BE2C (cell line): Measurements from ENCODE around the gene WIPF1.
"Not testable (repeated sequence)": the region's sequence is repeated elsewhere in the genome, so short reads cannot be mapped to it uniquely, and the experiment has no call there.

ENCODE experiments used
- DNase-seq: peaks from one replicate; pipeline ENCODE4 v3.0.0-alpha.2; 2020
- H3K27me3 ChIP-seq: fragments of 250-450 bp; sonication (Bioruptor Pico); 2 replicates; pipeline ENCODE4 v1.5.1; 2020; ENCODE audit warnings: mild to moderate bottlenecking
- H3K36me3 ChIP-seq: fragments of 250-450 bp; sonication (Bioruptor Pico); 2 replicates; pipeline ENCODE4 v1.5.1; 2020; ENCODE audit warnings: mild to moderate bottlenecking
- H3K4me1 ChIP-seq: fragments of 250-450 bp; sonication (Bioruptor Pico); 2 replicates; pipeline ENCODE4 v1.5.1; 2020
- H3K4me3 ChIP-seq: 2 replicates; pipeline ENCODE4 v1.5.1; 2011; ENCODE audit warnings: low read depth, low read length
- H3K9me3 ChIP-seq: fragments of 250-450 bp; sonication (Bioruptor Pico); 2 replicates; pipeline ENCODE4 v1.5.1; 2020
- TF ChIP-seq, protein P1 (sequence below): IDR thresholded peaks from 2 replicates; pipeline ENCODE4 v1.5.1; 2012; ENCODE audit warnings: mild to moderate bottlenecking, low read depth, low read length

Gene WIPF1

DNA sequence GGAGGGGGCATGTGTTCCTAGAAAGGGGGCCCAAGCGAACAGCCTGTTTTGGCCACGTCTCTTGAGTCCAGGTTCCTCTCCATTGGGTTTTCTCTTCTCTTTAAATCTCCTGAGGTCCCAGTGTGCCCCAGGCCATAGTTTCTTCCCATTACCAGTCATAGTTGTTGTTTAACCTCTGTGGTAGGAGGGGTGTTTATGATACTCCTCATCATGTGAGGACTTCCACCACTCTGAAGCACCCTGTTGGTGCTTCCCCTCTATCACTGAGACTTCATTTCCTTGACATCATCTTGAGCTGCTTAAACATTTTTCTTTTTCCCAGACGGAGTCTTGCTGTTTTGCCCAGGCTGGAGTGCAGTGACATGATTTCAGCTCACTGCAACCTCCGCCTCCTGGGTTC, 45.9 kb downstream of the WIPF1 start:
- no peak overlapping the region for H3K4me3 ChIP-seq
- H3K36me3 ChIP-seq: no peaks in the 10 kb centered on the region
- no peaks in the 10 kb centered on the region for H3K4me1 ChIP-seq
- no peaks in the 10 kb centered on the region for H3K9me3 ChIP-seq
- TF ChIP-seq, protein P1, sequence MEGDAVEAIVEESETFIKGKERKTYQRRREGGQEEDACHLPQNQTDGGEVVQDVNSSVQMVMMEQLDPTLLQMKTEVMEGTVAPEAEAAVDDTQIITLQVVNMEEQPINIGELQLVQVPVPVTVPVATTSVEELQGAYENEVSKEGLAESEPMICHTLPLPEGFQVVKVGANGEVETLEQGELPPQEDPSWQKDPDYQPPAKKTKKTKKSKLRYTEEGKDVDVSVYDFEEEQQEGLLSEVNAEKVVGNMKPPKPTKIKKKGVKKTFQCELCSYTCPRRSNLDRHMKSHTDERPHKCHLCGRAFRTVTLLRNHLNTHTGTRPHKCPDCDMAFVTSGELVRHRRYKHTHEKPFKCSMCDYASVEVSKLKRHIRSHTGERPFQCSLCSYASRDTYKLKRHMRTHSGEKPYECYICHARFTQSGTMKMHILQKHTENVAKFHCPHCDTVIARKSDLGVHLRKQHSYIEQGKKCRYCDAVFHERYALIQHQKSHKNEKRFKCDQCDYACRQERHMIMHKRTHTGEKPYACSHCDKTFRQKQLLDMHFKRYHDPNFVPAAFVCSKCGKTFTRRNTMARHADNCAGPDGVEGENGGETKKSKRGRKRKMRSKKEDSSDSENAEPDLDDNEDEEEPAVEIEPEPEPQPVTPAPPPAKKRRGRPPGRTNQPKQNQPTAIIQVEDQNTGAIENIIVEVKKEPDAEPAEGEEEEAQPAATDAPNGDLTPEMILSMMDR: no peak
- H3K27me3 ChIP-seq: no peaks in the 10 kb centered on the region
- DNase-seq: no peak

DNA sequence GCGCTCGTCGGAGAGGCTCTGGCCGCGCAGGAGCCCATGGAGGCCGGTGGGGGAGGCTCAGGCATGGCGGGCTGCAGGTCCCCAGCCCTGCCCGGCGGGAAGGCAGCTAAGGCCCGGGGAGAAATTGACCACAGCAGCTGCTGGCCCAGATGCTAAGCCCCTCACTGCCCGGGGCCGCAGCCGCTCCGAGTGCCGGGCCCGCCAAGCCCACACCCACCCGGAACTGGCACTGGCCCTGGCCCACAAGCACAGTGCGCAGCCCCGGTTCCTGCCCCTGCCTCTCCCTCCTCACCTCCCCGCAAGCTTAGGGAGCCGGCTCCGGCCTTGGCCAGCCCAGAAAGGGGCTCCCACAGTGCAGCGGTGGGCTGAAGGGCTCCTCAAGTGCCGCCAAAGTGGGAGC, 49.0 kb downstream of the WIPF1 start:
- H3K4me1 ChIP-seq, H3K36me3 ChIP-seq, H3K9me3 ChIP-seq, H3K27me3 ChIP-seq, DNase-seq, H3K4me3 ChIP-seq: not testable (repeated sequence)

DNA sequence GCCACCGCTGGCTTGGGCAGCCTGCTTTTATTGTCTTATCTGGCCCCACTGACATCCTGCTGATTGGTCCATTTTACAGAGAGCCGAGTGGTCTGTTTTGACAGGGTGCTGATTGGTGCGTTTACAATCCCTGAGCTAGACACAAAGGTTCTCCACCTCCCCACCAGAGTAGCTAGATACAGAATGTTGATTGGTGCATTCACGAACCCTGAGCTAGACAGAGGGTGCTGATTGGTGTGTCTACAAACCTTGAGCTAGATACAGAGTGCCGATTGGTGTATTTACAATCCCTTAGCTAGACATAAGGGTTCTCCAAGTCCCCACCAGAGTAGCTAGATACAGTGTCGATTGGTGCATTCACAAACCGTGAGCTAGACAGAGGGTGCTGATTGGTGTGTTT, 49.6 kb downstream of the WIPF1 start:
- H3K4me1 ChIP-seq, H3K27me3 ChIP-seq, H3K4me3 ChIP-seq, H3K9me3 ChIP-seq, H3K36me3 ChIP-seq, DNase-seq: not testable (repeated sequence)

DNA sequence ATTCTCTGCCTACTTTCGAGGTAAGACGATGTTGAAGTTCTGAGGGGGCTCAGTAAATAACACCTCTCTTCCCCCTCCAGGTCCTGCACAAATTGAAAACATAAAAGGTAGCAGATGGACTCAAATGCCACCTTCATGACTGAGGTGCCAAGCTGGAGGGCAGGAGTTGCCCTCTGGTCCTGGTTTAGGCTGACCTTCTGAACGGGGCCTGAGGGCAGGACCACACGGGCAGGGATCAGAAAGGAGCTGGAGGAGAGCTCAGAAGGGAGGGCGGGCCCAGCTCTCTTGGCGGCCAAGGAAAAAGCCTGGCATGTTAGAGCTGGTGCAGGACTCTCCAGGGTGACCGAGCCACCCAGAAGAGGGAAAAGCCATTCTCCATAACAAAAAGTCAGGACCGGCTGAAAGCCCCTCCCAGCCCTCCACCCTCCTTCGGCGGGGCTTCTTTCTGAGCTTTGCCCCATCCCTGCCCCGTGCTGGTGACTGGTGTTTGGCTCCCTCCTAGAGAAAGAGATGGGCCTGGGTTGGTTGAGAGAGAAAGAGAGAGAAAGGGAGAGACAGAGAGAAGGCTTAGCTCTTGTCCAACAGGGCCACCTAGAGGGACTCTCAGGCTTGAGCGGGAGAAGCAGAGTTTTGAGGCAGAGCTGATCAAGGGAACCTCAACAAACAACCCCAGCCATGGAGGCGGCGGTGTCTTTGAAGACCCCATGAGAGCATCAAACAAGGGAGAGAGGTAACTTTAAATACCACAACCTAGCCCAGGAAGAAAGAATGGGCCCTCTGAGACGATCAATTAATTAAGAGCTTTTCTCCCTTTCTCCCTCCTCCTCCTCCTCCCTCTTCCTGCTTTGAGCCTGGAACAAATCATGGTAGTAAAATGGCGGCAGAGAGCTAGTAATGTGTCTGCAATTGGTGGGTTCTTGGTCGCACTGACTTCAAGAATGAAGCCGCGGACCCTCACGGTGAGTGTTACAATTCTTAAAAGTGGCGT, 50.8 kb downstream of the WIPF1 start:
- no peaks in the 10 kb centered on the region for H3K9me3 ChIP-seq
- no peaks in the 10 kb centered on the region for H3K27me3 ChIP-seq
- no peaks in the 10 kb centered on the region for H3K36me3 ChIP-seq
- H3K4me3 ChIP-seq: no peak overlapping the region
- TF ChIP-seq, protein P1: peak; percentile 74
- DNase-seq: peak; percentile 49
- H3K4me1 ChIP-seq: no peaks in the 10 kb centered on the region

DNA sequence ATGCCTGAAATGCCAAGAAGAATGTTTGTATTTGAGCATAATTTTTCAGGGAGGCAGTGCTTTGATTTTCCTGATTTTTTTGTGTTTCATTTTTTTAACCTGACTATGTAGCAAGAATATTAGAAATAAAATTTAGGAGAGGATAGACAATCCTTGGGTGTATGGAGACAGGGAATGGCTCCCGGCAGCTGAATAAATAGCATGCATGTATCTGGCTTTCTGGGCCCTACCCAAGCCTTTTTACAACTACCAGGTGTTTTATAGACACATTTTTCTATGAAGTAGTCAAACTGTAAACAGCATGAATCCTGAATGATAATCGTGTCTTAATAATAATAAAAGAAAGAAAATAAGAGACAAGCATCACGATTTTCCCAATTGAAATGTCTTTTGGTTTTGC, 52.4 kb downstream of the WIPF1 start:
- DNase-seq: no peak
- Histone ChIP-seq H3K4me1 (no peaks in the 10 kb centered on the region), H3K9me3 (no peaks in the 10 kb centered on the region), H3K27me3 (no peaks in the 10 kb centered on the region), H3K36me3 (no peaks in the 10 kb centered on the region), H3K4me3 (no peak overlapping the region)
- TF ChIP-seq, protein P1: no peak

DNA sequence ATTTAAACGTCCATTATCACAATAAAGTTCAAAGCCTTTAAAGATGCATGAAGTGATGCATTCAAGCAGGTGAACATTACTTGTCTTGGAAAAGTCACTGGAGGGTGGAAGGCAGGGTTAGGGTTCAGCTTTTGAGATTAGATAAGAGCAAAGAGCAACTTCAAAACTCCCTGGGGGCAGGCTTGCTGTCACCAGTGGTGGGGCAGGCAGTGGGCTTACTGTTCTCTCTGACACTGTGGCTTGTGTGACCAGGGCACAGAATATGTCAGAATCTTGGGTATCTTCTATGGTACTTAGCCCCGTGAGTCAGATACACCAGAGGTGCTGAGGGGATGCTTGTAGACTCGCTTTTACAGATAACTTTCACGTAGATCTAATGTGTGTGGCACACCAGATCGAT, 52.8 kb downstream of the WIPF1 start:
- Histone ChIP-seq H3K4me3 (no peak overlapping the region), H3K36me3 (no peaks in the 10 kb centered on the region), H3K27me3 (no peaks in the 10 kb centered on the region), H3K4me1 (no peaks in the 10 kb centered on the region), H3K9me3 (no peaks in the 10 kb centered on the region)
- no peak for DNase-seq
- TF ChIP-seq, protein P1: no peak

DNA sequence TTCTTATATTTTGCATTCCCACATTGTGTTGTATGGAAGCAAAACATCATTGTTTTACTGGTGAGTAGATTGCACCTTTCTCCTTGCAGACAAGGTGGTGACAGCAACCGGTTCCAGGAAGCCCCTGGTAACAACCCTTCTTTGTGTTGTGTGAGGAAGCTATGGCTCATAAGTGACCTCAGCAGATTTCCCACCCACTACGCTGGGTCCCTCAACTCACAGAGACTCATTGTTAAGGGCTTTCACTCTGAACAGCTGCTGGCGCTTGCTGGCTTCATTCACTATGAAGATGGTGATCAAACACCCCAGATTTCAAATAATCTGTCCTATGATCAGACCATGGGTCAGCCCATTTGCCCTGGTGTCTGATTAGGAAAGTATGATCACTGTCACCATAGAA, 53.4 kb downstream of the WIPF1 start:
- no peak for DNase-seq
- no peaks in the 10 kb centered on the region for H3K4me1 ChIP-seq
- TF ChIP-seq, protein P1: no peak
- H3K36me3 ChIP-seq: no peaks in the 10 kb centered on the region
- H3K4me3 ChIP-seq: no peak overlapping the region
- H3K9me3 ChIP-seq: no peaks in the 10 kb centered on the region
- no peaks in the 10 kb centered on the region for H3K27me3 ChIP-seq
